IPS-20b (cell line): ENCODE measurements around the gene KCNH6.

ENCODE experiments used
- H3K27ac ChIP-seq: one replicate; pipeline ENCODE4 v1.5.1; 2013; ENCODE audit warnings: low read length
- H3K27me3 ChIP-seq: 2 replicates; pipeline ENCODE4 v1.6.1; 2013; ENCODE audit warnings: mild to moderate bottlenecking, low read length, inconsistent platforms; ENCODE audit not compliant: insufficient read depth
- H3K36me3 ChIP-seq: 2 replicates; pipeline ENCODE4 v1.6.1; 2013; ENCODE audit warnings: low read depth, mild to moderate bottlenecking, inconsistent platforms, low read length, moderate library complexity; ENCODE audit not compliant: insufficient read depth
- H3K4me1 ChIP-seq: 2 replicates; pipeline ENCODE4 v1.6.1; 2013; ENCODE audit warnings: mild to moderate bottlenecking, control low read depth, inconsistent platforms, low read length, moderate library complexity; ENCODE audit not compliant: insufficient read depth
- H3K4me3 ChIP-seq: 2 replicates; pipeline ENCODE4 v1.5.1; 2013; ENCODE audit warnings: mild to moderate bottlenecking, low read length, inconsistent platforms
- H3K9ac ChIP-seq: 2 replicates; pipeline ENCODE4 v1.6.1; 2013; ENCODE audit warnings: low read depth, mild to moderate bottlenecking, inconsistent platforms, low read length, moderate library complexity
- H3K9me3 ChIP-seq: 2 replicates; pipeline ENCODE4 v1.6.1; 2013; ENCODE audit warnings: mild to moderate bottlenecking, low read depth, low read length, inconsistent platforms; ENCODE audit not compliant: insufficient read depth

KCNH6 gene

GRCh38 chr17:63479495-63480184, 43.5 kb upstream of the KCNH6 start:
- no peak overlapping the region for H3K4me3 ChIP-seq
- peaks cover 17% of the 10 kb centered on the region for H3K4me1 ChIP-seq
- no peak overlapping the region for H3K27ac ChIP-seq
- H3K9ac ChIP-seq = no peak overlapping the region
- H3K27me3 ChIP-seq = peaks cover 32% of the 10 kb centered on the region
- no peaks in the 10 kb centered on the region for H3K36me3 ChIP-seq
- no peaks in the 10 kb centered on the region for H3K9me3 ChIP-seq

- Histone ChIP-seq H3K9ac (no peak overlapping the region), H3K36me3 (no peaks in the 10 kb centered on the region), H3K27ac (no peak overlapping the region), H3K9me3 (no peaks in the 10 kb centered on the region), H3K4me3 (no peak overlapping the region), H3K4me1 (peaks cover 17% of the 10 kb centered on the region), H3K27me3 (peaks cover 25% of the 10 kb centered on the region)
These were observed 42.9 kb upstream of the KCNH6 start for GRCh38 chr17:63480192-63480784.

GRCh38 chr17:63480826-63481487, 42.2 kb upstream of the KCNH6 start:
- no peak overlapping the region for H3K4me3 ChIP-seq
- no peak overlapping the region for H3K9ac ChIP-seq
- H3K4me1 ChIP-seq = peaks cover 13% of the 10 kb centered on the region
- no peaks in the 10 kb centered on the region for H3K36me3 ChIP-seq
- peaks cover 19% of the 10 kb centered on the region for H3K27me3 ChIP-seq
- H3K27ac ChIP-seq = no peak overlapping the region
- H3K9me3 ChIP-seq = no peaks in the 10 kb centered on the region

- H3K4me1 ChIP-seq = peaks cover 11% of the 10 kb centered on the region
- no peaks in the 10 kb centered on the region for H3K9me3 ChIP-seq
- H3K27me3 ChIP-seq = peaks cover 15% of the 10 kb centered on the region
- no peaks in the 10 kb centered on the region for H3K36me3 ChIP-seq
- H3K4me3 ChIP-seq = no peak overlapping the region
- H3K9ac ChIP-seq = no peak overlapping the region
- no peak overlapping the region for H3K27ac ChIP-seq
These were observed 41.7 kb upstream of the KCNH6 start for GRCh38 chr17:63481488-63481870.

- no peaks in the 10 kb centered on the region for H3K9me3 ChIP-seq
- peaks cover 11% of the 10 kb centered on the region for H3K4me1 ChIP-seq
- no peak overlapping the region for H3K9ac ChIP-seq
- no peaks in the 10 kb centered on the region for H3K36me3 ChIP-seq
- H3K27me3 ChIP-seq = peaks cover 14% of the 10 kb centered on the region
- no peak overlapping the region for H3K27ac ChIP-seq
- no peak overlapping the region for H3K4me3 ChIP-seq
These were observed 40.6 kb upstream of the KCNH6 start for GRCh38 chr17:63482509-63482908.

- no peaks in the 10 kb centered on the region for H3K36me3 ChIP-seq
- no peak overlapping the region for H3K9ac ChIP-seq
- peaks cover 6% of the 10 kb centered on the region for H3K4me1 ChIP-seq
- peaks cover 8% of the 10 kb centered on the region for H3K27me3 ChIP-seq
- H3K9me3 ChIP-seq = no peaks in the 10 kb centered on the region
- H3K4me3 ChIP-seq = no peak overlapping the region
- H3K27ac ChIP-seq = no peak overlapping the region
These were observed 40.1 kb upstream of the KCNH6 start for GRCh38 chr17:63483038-63483437.

GRCh38 chr17:63483655-63484575, 39.2 kb upstream of the KCNH6 start:
- Histone ChIP-seq H3K9me3 (no peaks in the 10 kb centered on the region), H3K4me1 (no peaks in the 10 kb centered on the region), H3K27me3 (no peaks in the 10 kb centered on the region), H3K36me3 (no peaks in the 10 kb centered on the region), H3K9ac (no peak overlapping the region), H3K4me3 (no peak overlapping the region), H3K27ac (no peak overlapping the region)

GRCh38 chr17:63486317-63487013, 36.7 kb upstream of the KCNH6 start:
- no peak overlapping the region for H3K9ac ChIP-seq
- no peak overlapping the region for H3K27ac ChIP-seq
- no peaks in the 10 kb centered on the region for H3K27me3 ChIP-seq
- H3K36me3 ChIP-seq = no peaks in the 10 kb centered on the region
- H3K4me3 ChIP-seq = no peak overlapping the region
- H3K4me1 ChIP-seq = no peaks in the 10 kb centered on the region
- H3K9me3 ChIP-seq = no peaks in the 10 kb centered on the region

- Histone ChIP-seq H3K4me1 (no peaks in the 10 kb centered on the region), H3K9me3 (no peaks in the 10 kb centered on the region), H3K4me3 (no peak overlapping the region), H3K27ac (no peak overlapping the region), H3K36me3 (no peaks in the 10 kb centered on the region), H3K9ac (no peak overlapping the region), H3K27me3 (no peaks in the 10 kb centered on the region)
These were observed 36.2 kb upstream of the KCNH6 start for GRCh38 chr17:63487014-63487339.

GRCh38 chr17:63488851-63489250, 34.3 kb upstream of the KCNH6 start:
- Histone ChIP-seq H3K9me3 (no peaks in the 10 kb centered on the region), H3K27me3 (no peaks in the 10 kb centered on the region), H3K4me3 (no peak overlapping the region), H3K36me3 (no peaks in the 10 kb centered on the region), H3K27ac (no peak overlapping the region), H3K9ac (no peak overlapping the region), H3K4me1 (no peaks in the 10 kb centered on the region)

GRCh38 chr17:63489291-63489690, 33.9 kb upstream of the KCNH6 start:
- no peaks in the 10 kb centered on the region for H3K9me3 ChIP-seq
- no peaks in the 10 kb centered on the region for H3K36me3 ChIP-seq
- no peak overlapping the region for H3K27ac ChIP-seq
- H3K4me1 ChIP-seq = no peaks in the 10 kb centered on the region
- H3K4me3 ChIP-seq = no peak overlapping the region
- H3K27me3 ChIP-seq = no peaks in the 10 kb centered on the region
- no peak overlapping the region for H3K9ac ChIP-seq
